GM10248 (cell line): ENCODE data around the gene NCLN.
"Not testable (repeated sequence)": the region's sequence is repeated elsewhere in the genome, so short reads cannot be mapped to it uniquely, and the experiment has no call there.

Experiments used
- CTCF ChIA-PET: fragments of 300-600 bp; sonication (Branson Sonifier 250); formaldehyde crosslinking; extraction: SDS; loops from one replicate; lab custom pipeline; 2021; ENCODE audit warnings: antibody characterized with exemption; lab: Yijun Ruan, JAX
- POLR2A ChIA-PET: fragments of 350-650 bp; sonication (Branson Sonifier 250); formaldehyde crosslinking; extraction: SDS; loops from one replicate; lab custom pipeline; 2020; ENCODE audit warnings: antibody characterized with exemption; lab: Yijun Ruan, JAX
- DNase-seq: peaks from one replicate; pipeline ENCODE4 v3.0.0; 2012; ENCODE audit errors: extremely low spot score
- TF ChIP-seq, protein P1 (sequence below): IDR thresholded peaks from 2 replicates; pipeline ENCODE4 v1.5.1; 2012; ENCODE audit warnings: mild to moderate bottlenecking, low read depth; ENCODE audit errors: extremely low read depth, missing control alignments, control extremely low read depth

NCLN gene

DNA sequence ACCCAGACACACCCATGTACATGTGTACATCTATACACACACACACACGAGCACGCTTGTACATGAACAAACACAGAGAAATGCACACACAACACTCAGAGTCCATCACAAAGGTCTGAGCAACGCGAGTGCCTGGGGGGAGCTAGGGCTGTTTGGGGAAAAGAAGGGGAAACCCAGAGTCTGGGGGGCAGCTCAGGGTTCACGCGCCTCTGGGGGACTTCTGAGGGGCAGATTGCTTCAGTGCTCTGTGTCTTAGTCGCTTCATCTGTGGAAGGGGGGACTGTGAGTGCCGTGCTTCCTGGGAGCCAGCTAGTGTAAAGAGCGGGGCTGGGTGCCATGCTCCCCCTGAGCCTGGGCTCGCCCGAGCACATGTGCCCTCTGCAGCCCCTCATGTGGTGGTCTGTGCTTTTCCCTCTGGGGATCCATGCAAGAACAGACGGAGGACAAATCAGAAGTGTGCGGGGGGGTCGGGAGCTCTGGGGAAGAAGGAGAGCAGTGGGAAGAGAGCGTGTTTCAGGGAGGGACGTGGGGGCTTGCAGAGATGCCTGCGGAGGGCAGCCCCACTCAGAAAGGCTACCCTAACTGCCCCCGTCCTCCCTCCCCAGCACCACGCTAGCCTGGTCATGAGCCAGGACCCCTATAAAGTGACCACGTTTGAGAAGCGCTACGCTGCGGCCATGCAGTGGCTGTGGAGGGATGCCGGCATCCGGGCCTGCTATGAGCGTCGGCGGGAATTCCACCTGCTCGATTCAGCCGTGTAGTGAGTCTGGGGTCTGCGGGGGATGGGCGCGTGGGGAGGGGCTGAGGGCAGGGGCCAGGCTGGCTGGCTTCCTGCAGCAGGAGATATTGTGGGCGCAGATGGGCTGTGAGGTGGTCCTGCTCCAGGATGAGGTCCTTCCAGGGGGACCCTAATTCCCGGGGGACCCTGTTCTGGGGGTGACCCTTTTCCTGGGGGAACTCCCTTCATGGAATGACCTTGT is 35.9 kb upstream of the NCLN start:
- no peak for DNase-seq
- ChIA-PET POLR2A (interaction anchor here (0.9 kb wide), 1 partner anchor 11 kb away, joined by 3 read pairs; no protein-coding TSS in a partner anchor), CTCF (interaction anchor here (1.0 to 1.3 kb wide), 3 partner anchors 14 to 27 kb away, joined by 3 to 8 read pairs (median 4); no protein-coding TSS in a partner anchor)

DNA sequence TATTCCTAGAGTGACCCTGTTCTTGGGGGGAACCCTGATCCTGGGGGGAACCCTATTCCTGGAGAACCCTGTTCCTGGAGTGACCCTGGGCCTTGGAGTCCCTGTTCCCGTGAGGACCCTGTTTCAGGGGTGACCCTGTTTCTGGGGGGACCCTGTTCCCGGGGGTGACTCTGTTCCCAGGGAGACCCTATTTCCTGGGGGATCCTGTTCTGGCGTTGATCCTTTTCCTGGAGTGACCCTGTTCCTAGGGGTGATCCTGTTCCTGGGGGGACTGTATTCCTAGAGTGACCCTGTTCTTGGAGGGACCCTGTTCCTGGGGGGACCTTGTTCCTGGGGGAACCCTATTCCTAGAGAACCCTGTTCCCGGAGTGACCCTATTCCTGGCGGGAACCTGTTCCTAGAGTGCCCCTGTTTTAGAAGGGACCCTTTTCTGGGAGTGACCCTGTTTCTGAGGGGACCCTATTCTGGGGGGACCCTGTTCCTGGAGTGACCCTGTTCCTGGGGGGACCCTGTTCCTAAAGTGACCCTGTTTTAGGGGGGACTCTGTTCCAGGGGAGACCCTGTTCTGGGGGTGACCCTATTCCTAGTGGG is 34.9 kb upstream of the NCLN start:
- no peak for DNase-seq
- ChIA-PET POLR2A (no interaction called here), CTCF (interaction anchor here (0.7 to 2.3 kb wide), 5 partner anchors 11 to 47 kb away, joined by 3 to 8 read pairs (median 6); no protein-coding TSS in a partner anchor)
- TF ChIP-seq, protein P1, sequence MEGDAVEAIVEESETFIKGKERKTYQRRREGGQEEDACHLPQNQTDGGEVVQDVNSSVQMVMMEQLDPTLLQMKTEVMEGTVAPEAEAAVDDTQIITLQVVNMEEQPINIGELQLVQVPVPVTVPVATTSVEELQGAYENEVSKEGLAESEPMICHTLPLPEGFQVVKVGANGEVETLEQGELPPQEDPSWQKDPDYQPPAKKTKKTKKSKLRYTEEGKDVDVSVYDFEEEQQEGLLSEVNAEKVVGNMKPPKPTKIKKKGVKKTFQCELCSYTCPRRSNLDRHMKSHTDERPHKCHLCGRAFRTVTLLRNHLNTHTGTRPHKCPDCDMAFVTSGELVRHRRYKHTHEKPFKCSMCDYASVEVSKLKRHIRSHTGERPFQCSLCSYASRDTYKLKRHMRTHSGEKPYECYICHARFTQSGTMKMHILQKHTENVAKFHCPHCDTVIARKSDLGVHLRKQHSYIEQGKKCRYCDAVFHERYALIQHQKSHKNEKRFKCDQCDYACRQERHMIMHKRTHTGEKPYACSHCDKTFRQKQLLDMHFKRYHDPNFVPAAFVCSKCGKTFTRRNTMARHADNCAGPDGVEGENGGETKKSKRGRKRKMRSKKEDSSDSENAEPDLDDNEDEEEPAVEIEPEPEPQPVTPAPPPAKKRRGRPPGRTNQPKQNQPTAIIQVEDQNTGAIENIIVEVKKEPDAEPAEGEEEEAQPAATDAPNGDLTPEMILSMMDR = no peak

More for the DNA sequence above, 35.9 kb upstream of the NCLN start:
- TF ChIP-seq, protein P1 = no peak

DNA sequence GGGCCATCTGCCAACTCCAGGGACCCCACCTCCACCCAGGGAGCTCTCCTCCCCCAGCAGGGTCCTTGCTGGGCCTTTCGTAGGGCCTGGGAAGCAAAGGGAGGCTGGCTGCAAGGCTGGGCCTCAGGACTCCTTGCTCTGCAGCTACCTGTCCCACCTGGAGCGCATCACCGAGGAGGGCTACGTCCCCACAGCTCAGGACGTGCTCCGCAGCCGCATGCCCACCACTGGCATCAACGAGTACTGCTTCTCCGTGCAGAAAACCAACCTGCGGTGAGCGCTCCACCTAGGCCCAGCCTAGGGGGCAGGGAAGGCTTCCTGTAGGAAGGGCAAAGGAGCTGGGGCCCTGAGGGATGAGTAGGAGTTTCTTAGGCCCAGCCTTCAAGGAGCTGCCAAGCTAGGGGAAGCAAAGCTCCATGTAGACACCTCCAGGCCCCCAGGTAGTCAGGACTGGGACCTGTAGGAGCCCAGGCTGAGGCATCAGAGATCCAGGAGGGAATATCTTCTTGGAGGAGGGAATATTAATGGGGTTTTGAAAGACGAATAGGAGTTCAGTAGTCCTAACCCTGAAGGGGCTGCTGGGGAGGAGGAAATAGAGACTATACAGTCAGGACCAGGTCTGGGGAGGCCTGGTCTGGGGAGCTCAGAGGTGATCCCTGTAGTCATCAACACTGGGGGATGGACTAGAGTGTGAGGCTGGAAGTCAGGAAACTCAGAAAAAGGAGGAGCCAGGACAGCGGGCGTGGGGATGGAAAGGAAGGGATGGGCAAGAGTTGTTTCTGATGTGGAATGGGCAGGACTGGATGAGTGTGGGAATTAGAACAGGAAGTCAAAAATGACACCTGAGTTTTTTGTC is 33.9 kb upstream of the NCLN start:
- ChIA-PET POLR2A (no interaction called here), CTCF (interaction anchor here (0.7 to 2.3 kb wide), 8 partner anchors 9 to 48 kb away, joined by 3 to 8 read pairs (median 3); no protein-coding TSS in a partner anchor)
- TF ChIP-seq, protein P1 = no peak
- DNase-seq = no peak

DNA sequence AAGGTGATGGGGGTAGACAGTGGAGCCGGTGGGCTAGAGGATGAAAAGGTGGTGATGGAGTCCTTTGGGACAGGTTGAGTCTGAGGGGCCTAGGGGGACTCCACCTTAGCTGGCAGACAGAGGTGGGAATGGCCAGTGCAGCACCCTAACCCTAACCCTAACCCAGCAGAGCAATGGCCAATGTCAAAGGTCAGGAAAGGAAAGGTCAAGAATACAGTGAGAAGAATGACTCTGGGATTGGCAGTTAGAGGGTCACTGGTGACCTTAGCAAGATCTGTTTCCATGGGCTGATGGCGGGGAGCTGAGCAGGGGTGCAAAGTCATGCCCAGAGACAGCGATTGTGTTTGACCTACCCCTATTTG is 33.3 kb upstream of the NCLN start:
- no peak for DNase-seq
- TF ChIP-seq, protein P1 = no peak
- ChIA-PET CTCF (interaction anchor here (0.9 to 2.3 kb wide), 8 partner anchors 9 to 202 kb away, joined by 3 to 8 read pairs (median 3); no protein-coding TSS in a partner anchor), POLR2A (interaction anchor here (0.6 kb wide), 1 partner anchor 175 kb away, joined by 3 read pairs; no protein-coding TSS in a partner anchor)

DNA sequence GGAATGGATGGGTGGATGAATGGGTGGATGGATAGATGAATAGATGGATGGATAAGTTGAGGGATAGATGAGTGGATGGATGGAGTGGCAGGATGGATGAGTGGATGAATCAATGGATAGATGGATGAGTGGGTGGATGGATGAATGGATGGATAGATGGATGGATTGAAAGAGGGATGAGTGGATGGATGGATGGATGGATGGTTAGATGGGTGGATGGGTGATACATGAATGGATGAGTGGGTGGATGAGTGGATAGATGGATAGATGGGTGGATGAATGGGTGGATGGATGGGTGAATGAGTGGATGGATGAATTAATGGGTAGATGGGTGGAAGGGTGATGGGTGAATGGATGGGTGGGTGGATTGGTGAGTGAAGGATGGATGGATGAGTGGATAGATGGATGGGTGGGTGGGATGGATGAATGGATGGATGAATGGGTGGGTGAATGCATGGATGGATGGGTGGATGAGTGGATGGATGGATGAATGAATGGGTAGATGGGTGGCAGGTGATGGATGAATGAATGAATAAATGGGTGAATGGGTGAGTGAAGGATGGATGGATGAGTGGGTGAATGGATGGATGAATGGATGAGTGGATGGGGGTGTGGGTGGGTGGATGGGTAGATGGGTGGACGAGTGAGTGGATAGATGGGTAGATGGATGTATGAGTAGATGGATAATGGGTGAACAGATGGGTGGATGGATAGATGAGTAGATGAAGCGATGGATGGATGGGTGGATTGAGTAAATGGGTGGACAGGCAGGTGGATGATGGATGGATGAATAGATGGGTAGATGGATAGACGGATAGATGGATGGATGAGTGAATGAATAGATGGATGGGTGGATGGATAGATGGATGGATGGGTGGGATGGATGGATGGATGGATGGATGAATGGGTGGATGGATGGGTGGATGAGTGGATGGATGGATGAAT is 32.2 kb upstream of the NCLN start:
- CTCF ChIA-PET = interaction anchor here (1.0 to 2.3 kb wide), 5 partner anchors 8 to 203 kb away, joined by 3 to 8 read pairs (median 3); no protein-coding TSS in a partner anchor
- DNase-seq = no peak
- POLR2A ChIA-PET = no interaction called here
- TF ChIP-seq, protein P1 = no peak

DNA sequence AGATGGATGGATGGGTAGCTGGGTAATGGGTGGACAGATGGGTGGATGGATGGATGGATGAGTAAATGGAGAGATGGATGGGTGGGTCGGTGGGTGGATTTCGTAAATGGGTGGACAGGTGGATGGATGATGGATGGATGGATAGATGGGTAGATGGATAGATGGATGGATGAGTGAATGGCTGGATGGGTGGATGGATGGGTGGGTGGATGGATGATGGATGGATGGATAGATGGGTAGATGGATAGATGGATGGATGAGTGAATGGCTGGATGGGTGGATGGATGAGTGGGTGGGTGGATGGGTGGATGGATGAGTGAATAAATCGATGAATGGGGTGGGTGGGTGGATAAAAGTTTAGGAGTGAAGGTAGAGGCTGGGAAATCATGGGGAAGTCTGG is 31.3 kb upstream of the NCLN start:
- CTCF ChIA-PET, DNase-seq, POLR2A ChIA-PET: not testable (repeated sequence)
